GM13977 (cell line): ENCODE measurements around the gene ALDH2.

Experiments used
- DNase-seq: peaks from one replicate; pipeline ENCODE4 v3.0.0; 2012; ENCODE audit warnings: low spot score
- in situ Hi-C: fragments of 300-500 bp; cut with MboI; formaldehyde crosslinking; loops from one replicate; pipeline ENCODE4 v1.12.0; 2022; ENCODE audit warnings: low sequenced_read_pairs, low pct_unique_long_range_greater_than_20kb, mixed read lengths, inconsistent platforms; ENCODE audit not compliant: unreplicated experiment
- TF ChIP-seq, protein P1 (sequence below): IDR thresholded peaks from 2 replicates; pipeline ENCODE4 v1.5.1; 2012; ENCODE audit warnings: mild to moderate bottlenecking, control low read depth; ENCODE audit not compliant: insufficient read depth; ENCODE audit errors: extremely low read depth, missing control alignments

Gene ALDH2

DNA sequence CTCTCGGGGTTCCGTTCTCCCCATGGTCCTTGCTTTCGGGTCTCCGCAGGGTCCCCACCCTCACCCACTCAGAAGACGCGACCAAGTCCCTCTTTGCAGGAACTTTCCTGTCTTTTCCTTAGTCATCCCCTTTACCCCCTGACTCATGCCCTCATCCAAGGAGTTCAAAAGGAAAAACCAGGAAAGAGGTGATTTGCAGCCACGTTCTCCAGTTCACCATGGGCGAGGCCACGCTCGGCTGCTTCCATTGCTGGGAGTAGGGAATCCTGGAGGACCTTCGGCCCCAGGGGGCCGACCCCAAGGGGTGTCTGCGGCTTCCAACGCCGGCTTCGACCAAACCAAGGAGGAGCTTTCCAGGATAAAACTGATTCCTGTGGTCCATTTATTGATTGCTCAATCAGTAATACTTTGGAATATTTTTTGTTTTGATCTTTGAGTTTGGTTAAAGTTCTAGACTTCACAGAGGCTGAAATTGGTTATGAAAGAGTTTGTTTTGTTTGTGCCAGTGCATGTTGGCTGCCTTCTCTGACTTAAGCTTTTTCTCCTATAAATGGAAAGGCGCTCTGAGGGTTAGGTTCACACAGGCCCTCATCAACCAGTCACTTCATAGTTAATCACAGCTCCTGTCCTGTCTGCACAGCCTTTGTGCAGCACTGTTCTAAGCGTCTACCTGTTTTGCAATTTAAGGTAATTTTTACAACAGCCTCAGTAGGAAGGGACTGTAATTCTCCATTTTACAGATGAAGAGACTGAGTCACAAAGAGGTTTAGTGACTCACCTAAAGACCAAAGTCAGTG is 827 bp downstream of the ALDH2 start:
- TF ChIP-seq, protein P1, sequence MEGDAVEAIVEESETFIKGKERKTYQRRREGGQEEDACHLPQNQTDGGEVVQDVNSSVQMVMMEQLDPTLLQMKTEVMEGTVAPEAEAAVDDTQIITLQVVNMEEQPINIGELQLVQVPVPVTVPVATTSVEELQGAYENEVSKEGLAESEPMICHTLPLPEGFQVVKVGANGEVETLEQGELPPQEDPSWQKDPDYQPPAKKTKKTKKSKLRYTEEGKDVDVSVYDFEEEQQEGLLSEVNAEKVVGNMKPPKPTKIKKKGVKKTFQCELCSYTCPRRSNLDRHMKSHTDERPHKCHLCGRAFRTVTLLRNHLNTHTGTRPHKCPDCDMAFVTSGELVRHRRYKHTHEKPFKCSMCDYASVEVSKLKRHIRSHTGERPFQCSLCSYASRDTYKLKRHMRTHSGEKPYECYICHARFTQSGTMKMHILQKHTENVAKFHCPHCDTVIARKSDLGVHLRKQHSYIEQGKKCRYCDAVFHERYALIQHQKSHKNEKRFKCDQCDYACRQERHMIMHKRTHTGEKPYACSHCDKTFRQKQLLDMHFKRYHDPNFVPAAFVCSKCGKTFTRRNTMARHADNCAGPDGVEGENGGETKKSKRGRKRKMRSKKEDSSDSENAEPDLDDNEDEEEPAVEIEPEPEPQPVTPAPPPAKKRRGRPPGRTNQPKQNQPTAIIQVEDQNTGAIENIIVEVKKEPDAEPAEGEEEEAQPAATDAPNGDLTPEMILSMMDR = no peak
- in situ Hi-C loops = no loop called here
- no peak for DNase-seq

GRCh38 chr12:111768159-111768895 is 1.6 kb downstream of the ALDH2 start:
- TF ChIP-seq, protein P1 = no peak
- in situ Hi-C loops = no loop called here
- no peak for DNase-seq

DNA sequence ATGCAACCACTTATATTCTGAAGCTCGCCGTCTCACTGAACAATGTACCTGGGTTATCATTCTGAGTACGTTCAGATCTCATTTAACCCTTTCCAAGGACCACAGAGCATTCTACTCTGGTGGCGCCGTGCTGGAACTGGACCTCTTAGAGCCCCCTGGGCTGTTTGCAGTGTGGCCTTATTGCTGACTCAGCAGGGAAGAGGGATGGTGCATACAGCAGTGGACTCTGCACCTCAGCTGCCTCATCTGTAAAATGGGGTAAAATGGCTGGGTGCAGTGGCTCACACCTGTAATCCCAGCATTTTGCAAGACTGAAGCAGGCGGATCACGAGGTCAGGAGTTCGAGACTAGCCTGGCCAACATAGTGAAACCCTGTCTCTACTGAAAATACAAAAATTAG is 2.9 kb downstream of the ALDH2 start:
- no peak for DNase-seq
- in situ Hi-C loops = no loop called here
- TF ChIP-seq, protein P1 = no peak

GRCh38 chr12:111773801-111774551 is 7.2 kb downstream of the ALDH2 start:
- TF ChIP-seq, protein P1 = no peak
- peak; percentile 54 for DNase-seq
- in situ Hi-C loops = no loop called here

- TF ChIP-seq, protein P1 = no peak
- in situ Hi-C loops = no loop called here
- DNase-seq = peak; percentile 83
Measured at GRCh38 chr12:111775205-111776193, 8.8 kb downstream of the ALDH2 start.
